HT1080 (cell line): ENCODE results near the gene OR51B5. TPM values are rescaled to one million over a fixed set of nuclear protein-coding genes. Genes with fewer than 3 reads are reported as not detected.
"Not testable (repeated sequence)": the region's sequence is repeated elsewhere in the genome, so short reads cannot be mapped to it uniquely, and the experiment has no call there.

Experiments used
- DNase-seq: peaks from one replicate; pipeline ENCODE4 v3.0.0-alpha.2; 2015; ENCODE audit warnings: low read depth
- small RNA-seq: library from RNA; depleted of rRNA; stranded (forward); fragments of <200 nt; gene quantifications from one replicate; pipeline ENCODE3, GENCODE V24; 2014
- total RNA-seq: library from RNA; depleted of rRNA; stranded (reverse); fragments of >200 nt; shearing (Covaris generic); gene quantifications from 2 replicates; pipeline ENCODE4 v1.2.3, GENCODE V29; 2014; rRNA removed

OR51B5 gene
- total RNA-seq, 1 experiment from 2014 or later, result 147 TPM

DNA sequence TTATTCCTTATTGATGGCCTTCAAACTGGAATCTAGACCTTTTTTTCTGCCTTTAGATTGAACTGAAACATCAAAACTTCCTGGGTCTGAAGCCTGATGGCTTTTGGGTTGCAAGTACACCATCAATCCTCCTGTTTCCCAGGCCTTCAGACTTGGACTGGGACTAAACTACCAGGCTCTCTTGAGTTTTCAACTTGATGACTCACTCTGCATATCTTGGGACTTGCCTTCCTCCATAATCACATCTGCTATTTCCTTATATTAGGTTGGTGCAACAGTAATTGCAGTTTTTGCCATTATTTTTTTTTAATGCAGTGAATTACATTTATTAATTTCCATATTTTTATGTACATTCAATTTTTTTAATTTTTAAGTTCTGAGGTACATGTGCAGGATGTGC is 7.0 kb downstream of the OR51B5 start:
- peak; percentile 61 for DNase-seq

GRCh38 chr11:5335170-5335569 is 8.2 kb downstream of the OR51B5 start:
- DNase-seq, result no peak

- no peak for DNase-seq
These were observed 19.1 kb downstream of the OR51B5 start, which contains the start of gene OR51B2 for GRCh38 chr11:5324197-5324596. Gene OR51B2, minus strand, starts transcription at chr11:5324297. Its CDS starts 0 bp downstream, at chr11:5324297.

DNA sequence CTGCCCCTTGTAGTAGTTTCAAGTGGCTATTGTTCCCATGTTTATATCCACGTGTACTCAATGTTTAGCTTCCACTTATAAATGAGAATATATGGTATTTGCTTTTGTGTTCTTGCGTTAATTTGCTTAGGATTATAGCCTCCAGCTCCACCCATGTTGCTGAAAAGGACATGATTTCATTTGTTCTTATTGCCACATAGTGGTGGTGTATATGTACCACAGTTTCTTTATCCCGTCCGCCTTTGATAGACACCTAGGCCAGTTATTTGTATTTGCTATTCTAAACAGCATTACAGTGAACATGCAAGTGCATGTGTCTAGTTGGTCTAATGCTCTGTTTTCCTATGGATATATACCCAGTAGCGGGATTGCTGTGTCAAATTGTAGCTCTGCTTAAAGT is 26.0 kb downstream of the OR51B5 start:
- no peak for DNase-seq

DNA sequence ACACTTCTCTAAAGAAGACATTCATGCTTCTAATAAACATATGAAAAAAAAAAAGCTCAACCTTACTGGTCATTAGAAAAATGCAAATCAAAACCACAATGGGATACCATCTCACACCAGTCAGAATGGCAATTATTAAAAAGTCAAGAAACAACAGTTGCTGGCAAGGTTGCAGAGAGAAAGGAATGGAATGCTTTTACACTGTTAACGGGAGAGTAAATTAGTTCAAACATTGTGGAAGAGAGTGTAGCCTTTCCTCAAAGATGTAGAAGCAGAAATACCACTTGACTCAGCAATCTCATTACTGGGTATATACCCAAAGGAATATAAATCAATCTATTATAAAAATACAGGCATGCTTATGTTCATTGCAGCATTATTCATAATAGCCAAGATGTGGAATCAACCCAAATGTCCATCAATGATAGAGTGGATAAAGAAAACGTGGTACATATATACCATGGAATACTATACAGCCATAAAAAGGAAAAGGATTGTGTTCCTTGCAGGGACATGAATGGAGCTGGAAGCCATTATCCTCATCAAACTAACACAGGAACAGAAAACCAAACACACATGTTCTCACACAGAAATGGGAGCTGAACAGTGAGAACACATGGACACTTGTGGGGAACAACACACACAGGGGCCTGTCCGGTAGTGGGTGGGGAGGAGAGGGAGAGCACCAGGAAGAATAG is 29.8 kb downstream of the OR51B5 start:
- not testable (repeated sequence) for DNase-seq

- no peak for DNase-seq
These were observed 32.9 kb downstream of the OR51B5 start for GRCh38 chr11:5310423-5310822.

GRCh38 chr11:5307256-5308019 is 35.9 kb downstream of the OR51B5 start:
- no peak for DNase-seq

DNA sequence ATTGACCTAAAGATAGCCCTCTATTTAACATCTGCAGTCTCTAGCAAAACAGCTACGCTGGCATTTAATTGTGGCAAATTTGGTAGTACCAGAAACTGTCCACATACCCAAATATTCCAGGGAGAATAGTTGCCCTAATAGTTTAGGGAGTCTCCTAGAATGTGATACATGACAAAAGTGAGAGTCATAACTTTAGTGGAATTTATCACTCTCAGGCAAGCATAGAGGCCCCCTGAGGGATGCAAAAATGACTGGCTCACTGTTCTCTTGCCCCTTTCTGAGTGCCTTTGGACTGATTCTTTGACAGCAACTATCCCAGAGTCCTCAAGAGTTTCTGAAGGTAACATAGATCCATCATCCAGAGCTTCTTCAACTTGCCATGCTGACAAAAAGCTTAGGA is 39.3 kb downstream of the OR51B5 start:
- DNase-seq, result no peak

- no peak for DNase-seq
These were observed 39.7 kb downstream of the OR51B5 start for GRCh38 chr11:5303626-5304025.

- no peak for DNase-seq
These were observed 41.5 kb downstream of the OR51B5 start, which contains the start of gene OR51B4 for GRCh38 chr11:5301846-5302245. Gene OR51B4, minus strand, starts transcription at chr11:5301946. Its CDS starts 0 bp downstream, at chr11:5301946.

GRCh38 chr11:5300251-5300650 is 43.1 kb downstream of the OR51B5 start:
- DNase-seq, result no peak

GRCh38 chr11:5298451-5298850 is 44.9 kb downstream of the OR51B5 start:
- no peak for DNase-seq

GRCh38 chr11:5297721-5298323 is 45.5 kb downstream of the OR51B5 start:
- no peak for DNase-seq

DNA sequence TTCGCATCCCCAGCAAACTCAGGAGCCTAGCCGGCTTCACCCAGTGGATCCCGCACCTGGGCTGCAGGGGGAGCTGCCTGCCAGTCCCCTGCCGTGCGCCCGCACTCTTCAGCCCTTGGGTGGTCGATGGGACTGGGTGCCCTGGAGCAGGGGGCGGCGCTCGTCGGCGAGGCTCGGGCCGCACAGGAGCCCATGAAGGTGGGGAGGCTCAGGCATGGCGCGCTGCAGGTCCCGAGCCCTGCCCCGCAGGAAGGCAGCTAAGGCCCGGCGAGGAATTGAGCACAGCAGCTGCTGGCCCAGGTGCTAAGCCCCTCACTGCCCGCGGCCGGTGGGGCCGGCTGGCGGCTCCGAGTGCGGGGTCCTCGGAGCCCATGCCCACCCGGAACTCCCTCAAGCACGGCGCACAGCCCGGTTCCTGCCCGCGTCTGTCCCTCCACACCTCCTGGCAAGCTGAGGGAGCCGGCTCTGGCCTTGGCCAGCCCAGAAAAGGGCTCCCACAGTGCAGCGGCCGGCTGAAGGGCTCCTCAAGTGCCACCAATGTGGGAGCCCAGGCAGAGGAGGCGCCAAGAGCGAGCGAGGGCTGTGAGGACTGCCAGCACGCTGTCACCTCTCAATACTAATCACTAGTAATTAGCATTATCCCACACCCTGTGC is 48.9 kb downstream of the OR51B5 start:
- DNase-seq, result not testable (repeated sequence)

GRCh38 chr11:5293028-5293427 is 50.3 kb downstream of the OR51B5 start:
- DNase-seq, result peak; percentile 46

Small RNA genes lying within 50 kb of the gene (small RNA-seq; reads per million reads assigned to genes)
- gene AC104389.3, result not detected

Other genes with a start within 250 kb of the OR51B5 start
- not detected in 2 replicates for gene OR52A5, start 205.2 kb downstream of the OR51B5 start, total RNA-seq
- not detected in 2 replicates for gene OR52A1, start 188.8 kb downstream of the OR51B5 start, total RNA-seq
- gene OR51V1, start 142.8 kb downstream of the OR51B5 start, total RNA-seq, result not detected in 2 replicates
- not detected in 2 replicates for gene HBB, start 116.5 kb downstream of the OR51B5 start, total RNA-seq
- not detected in 2 replicates for gene HBD, start 109.0 kb downstream of the OR51B5 start, total RNA-seq
- 0.31 TPM in 1 of 2 replicates, not detected in the other for gene HBG1, start 93.7 kb downstream of the OR51B5 start, total RNA-seq
- 15.1 and 19.5 TPM in 2 replicates for gene HBG2, start 88.7 kb downstream of the OR51B5 start, total RNA-seq
- gene HBE1, start 73.6 kb downstream of the OR51B5 start, total RNA-seq, result 157 and 165 TPM in 2 replicates
- 21.5 and 33.4 TPM in 2 replicates for gene OR51B4, start 41.6 kb downstream of the OR51B5 start, total RNA-seq
- 4.4 and 5.8 TPM in 2 replicates for gene OR51B2, start 19.2 kb downstream of the OR51B5 start, total RNA-seq
- not detected in 2 replicates for gene OR51B6, start 8.0 kb upstream of the OR51B5 start, total RNA-seq
- gene OR51M1, start 40.3 kb upstream of the OR51B5 start, total RNA-seq, result not detected in 2 replicates
- gene OR51Q1, start 78.6 kb upstream of the OR51B5 start, total RNA-seq, result not detected in 2 replicates
- gene OR51I1, start 98.0 kb upstream of the OR51B5 start, total RNA-seq, result 2.9 and 3.1 TPM in 2 replicates
- 0.03 TPM in 1 of 2 replicates, not detected in the other for gene OR51I2, start 105.8 kb upstream of the OR51B5 start, total RNA-seq
- not detected in 2 replicates for gene OR52D1, start 145.2 kb upstream of the OR51B5 start, total RNA-seq
- gene UBQLN3, start 166.4 kb upstream of the OR51B5 start, total RNA-seq, result not detected in 2 replicates
- 0.07 TPM in 1 of 2 replicates, not detected in the other for gene UBQLNL, start 173.2 kb upstream of the OR51B5 start, total RNA-seq
- gene OR52H1, start 205.0 kb upstream of the OR51B5 start, total RNA-seq, result not detected in 2 replicates
- not detected in 2 replicates for gene OR52B6, start 237.4 kb upstream of the OR51B5 start, total RNA-seq